PC-3 (cell line): ENCODE data around the gene CNGA1. TPM values are rescaled to one million over a fixed set of nuclear protein-coding genes. Genes with fewer than 3 reads are reported as not detected.
A peak's percentile ranks its signal among the peaks of the same experiment; 100 is the strongest.

Source experiments
- ATAC-seq: fragments of 200-7000 bp; cut with Tn5 transposase; 2 replicates; pipeline ENCODE4 v1.9.1; 2020; ENCODE audit warnings: mild to moderate bottlenecking, moderate library complexity
- BruUV-seq: library from RNA; stranded (reverse); fragments of 400-500 nt; replicated peaks from 2 replicates; lab custom pipeline; 2021; lab: Mats Ljungman, UMichigan
- CTCF ChIA-PET: fragments of 300-600 bp; sonication (Branson Sonifier 250); formaldehyde crosslinking; loops from one replicate; lab custom pipeline; 2022; ENCODE audit warnings: antibody characterized with exemption; lab: Charles Lee
- POLR2A ChIA-PET: fragments of 300-600 bp; sonication (Branson Sonifier 250); formaldehyde crosslinking; loops from one replicate; lab custom pipeline; 2022; ENCODE audit warnings: antibody characterized with exemption; ENCODE audit not compliant: unreplicated experiment; lab: Charles Lee
- DNase-seq: peaks from one replicate; pipeline ENCODE4 v3.0.0-alpha.2; 2015
- H2AFZ ChIP-seq: fragments of 300-600 bp; sonication (generic); 2 replicates; pipeline ENCODE4 v1.6.0; 2016; ENCODE audit warnings: antibody characterized with exemption, low read length
- H3F3A ChIP-seq: fragments of 300-600 bp; sonication (generic); one replicate; pipeline ENCODE4 v1.6.0; 2017; ENCODE audit warnings: antibody characterized with exemption, low read length, control low read depth, mild to moderate bottlenecking; ENCODE audit not compliant: unreplicated experiment
- H3K27ac ChIP-seq: fragments of 300-600 bp; sonication (generic); 2 replicates; pipeline ENCODE4 v1.5.1; 2016; ENCODE audit warnings: mild to moderate bottlenecking, low read length
- H3K27me3 ChIP-seq: fragments of 300-600 bp; sonication (generic); 2 replicates; pipeline ENCODE4 v1.6.1; 2016; ENCODE audit warnings: low read length, mixed read lengths
- H3K36me3 ChIP-seq: fragments of 300-600 bp; sonication (generic); 2 replicates; pipeline ENCODE4 v1.6.1; 2016; ENCODE audit warnings: low read depth, mixed run types, low read length, mixed read lengths
- H3K4me1 ChIP-seq: fragments of 300-600 bp; sonication (generic); 2 replicates; pipeline ENCODE4 v1.5.1; 2016; ENCODE audit warnings: low read length; ENCODE audit not compliant: insufficient read depth
- H3K4me2 ChIP-seq: fragments of 300-600 bp; sonication (generic); 2 replicates; pipeline ENCODE4 v1.6.0; 2016; ENCODE audit warnings: low read length
- H3K4me3 ChIP-seq: fragments of 300-600 bp; sonication (generic); 2 replicates; pipeline ENCODE4 v1.5.1; 2016; ENCODE audit warnings: mild to moderate bottlenecking, low read length, mixed read lengths
- H3K79me2 ChIP-seq: fragments of 300-600 bp; sonication (generic); 2 replicates; pipeline ENCODE4 v1.6.1; 2017; ENCODE audit warnings: low read length, mixed read lengths
- H3K9ac ChIP-seq: fragments of 300-600 bp; sonication (generic); 2 replicates; pipeline ENCODE4 v1.6.0; 2016; ENCODE audit warnings: mild to moderate bottlenecking, low read length
- H3K9me2 ChIP-seq: fragments of 300-600 bp; sonication (generic); replicated peaks from 2 replicates; pipeline ENCODE4 v1.6.1; 2016; ENCODE audit warnings: mixed run types, low read length, mixed read lengths
- H3K9me3 ChIP-seq: fragments of 300-600 bp; sonication (generic); 2 replicates; pipeline ENCODE4 v1.6.1; 2016; ENCODE audit warnings: low read length, mixed read lengths
- H4K20me1 ChIP-seq: fragments of 300-600 bp; sonication (generic); 2 replicates; pipeline ENCODE4 v1.6.1; 2016; ENCODE audit warnings: low read length, mixed read lengths
- EZH2 ChIP-seq: fragments of 300-600 bp; sonication (generic); IDR thresholded peaks from one replicate; pipeline ENCODE4 v1.6.1; 2017; ENCODE audit warnings: antibody characterized with exemption, mild to moderate bottlenecking, low read length; ENCODE audit not compliant: unreplicated experiment
- EZH2phosphoT487 ChIP-seq: fragments of 300-600 bp; sonication (generic); IDR thresholded peaks from 2 replicates; pipeline ENCODE4 v1.6.1; 2018; ENCODE audit warnings: mild to moderate bottlenecking, antibody characterized with exemption, low read length, borderline replicate concordance
- intact Hi-C: fragments of 100-400 bp; cut with micrococcal nuclease; formaldehyde crosslinking; loops from 2 replicates; pipeline ENCODE4 v1.9.0; 2023
- total RNA-seq: library from RNA; depleted of rRNA; stranded (reverse); fragments of >200 nt; gene quantifications from 2 replicates; pipeline ENCODE4 v1.2.3, GENCODE V29; 2014
- TF ChIP-seq, protein P1 (sequence below): fragments of 300-600 bp; sonication (generic); conservative IDR thresholded peaks from 2 replicates; pipeline ENCODE4 v1.5.1; 2017; ENCODE audit warnings: antibody characterized with exemption, low read depth, mild to moderate bottlenecking, low read length

The CNGA1 gene
- total RNA-seq, 1 experiment from 2014 or later: 1.1 TPM

DNA sequence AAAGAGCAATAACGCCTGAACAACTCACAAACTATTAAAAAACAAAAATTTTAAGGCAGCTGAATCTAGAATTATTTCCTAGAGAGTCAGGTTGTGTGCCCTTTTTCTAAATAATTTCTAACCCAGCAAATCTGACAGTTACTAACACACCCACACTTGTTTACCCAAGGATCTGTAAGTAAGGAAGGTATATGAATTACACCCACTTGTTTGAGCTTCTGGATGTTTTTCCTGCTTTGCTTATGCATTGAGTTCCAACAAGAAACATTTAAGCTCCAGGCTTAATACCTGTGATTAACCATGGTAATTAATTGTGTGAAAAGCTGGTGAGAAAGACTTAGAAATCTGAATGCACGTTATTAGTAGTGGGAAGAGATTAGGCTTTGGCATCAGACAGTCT lies 1.6 kb upstream of the CNGA1 start:
- Histone ChIP-seq H4K20me1 (no peaks in the 10 kb centered on the region), H3K4me3 (peak overlapping the region; percentile 83), H3K9me2 (no peaks in the 10 kb centered on the region), H3K27me3 (no peaks in the 10 kb centered on the region), H3F3A (no peaks in the 10 kb centered on the region), H3K4me2 (peak overlapping the region; percentile 91), H3K36me3 (no peaks in the 10 kb centered on the region), H2AFZ (no peak overlapping the region), H3K79me2 (peaks cover 33% of the 10 kb centered on the region), H3K9me3 (no peaks in the 10 kb centered on the region), H3K9ac (peak overlapping the region; percentile 96; the same call in 1 of the 2 replicates), H3K27ac (no peak overlapping the region), H3K4me1 (peaks cover 19% of the 10 kb centered on the region)
- intact Hi-C loops: loop anchor here (5.0 kb wide), 1 partner anchor 91 kb away; no protein-coding TSS in a partner anchor
- no TSS peak for BruUV-seq
- TF ChIP-seq EZH2: no peak
- TF ChIP-seq, protein P1, sequence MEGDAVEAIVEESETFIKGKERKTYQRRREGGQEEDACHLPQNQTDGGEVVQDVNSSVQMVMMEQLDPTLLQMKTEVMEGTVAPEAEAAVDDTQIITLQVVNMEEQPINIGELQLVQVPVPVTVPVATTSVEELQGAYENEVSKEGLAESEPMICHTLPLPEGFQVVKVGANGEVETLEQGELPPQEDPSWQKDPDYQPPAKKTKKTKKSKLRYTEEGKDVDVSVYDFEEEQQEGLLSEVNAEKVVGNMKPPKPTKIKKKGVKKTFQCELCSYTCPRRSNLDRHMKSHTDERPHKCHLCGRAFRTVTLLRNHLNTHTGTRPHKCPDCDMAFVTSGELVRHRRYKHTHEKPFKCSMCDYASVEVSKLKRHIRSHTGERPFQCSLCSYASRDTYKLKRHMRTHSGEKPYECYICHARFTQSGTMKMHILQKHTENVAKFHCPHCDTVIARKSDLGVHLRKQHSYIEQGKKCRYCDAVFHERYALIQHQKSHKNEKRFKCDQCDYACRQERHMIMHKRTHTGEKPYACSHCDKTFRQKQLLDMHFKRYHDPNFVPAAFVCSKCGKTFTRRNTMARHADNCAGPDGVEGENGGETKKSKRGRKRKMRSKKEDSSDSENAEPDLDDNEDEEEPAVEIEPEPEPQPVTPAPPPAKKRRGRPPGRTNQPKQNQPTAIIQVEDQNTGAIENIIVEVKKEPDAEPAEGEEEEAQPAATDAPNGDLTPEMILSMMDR: no peak
- ATAC-seq (no peak), DNase-seq (no peak)
- ChIA-PET POLR2A (interaction anchor here (0.6 kb wide), 1 partner anchor 110 kb away, joined by 6 read pairs; no protein-coding TSS in a partner anchor), CTCF (interaction anchor here (0.6 kb wide), 1 partner anchor 25 kb away, joined by 4 read pairs; no protein-coding TSS in a partner anchor)

DNA sequence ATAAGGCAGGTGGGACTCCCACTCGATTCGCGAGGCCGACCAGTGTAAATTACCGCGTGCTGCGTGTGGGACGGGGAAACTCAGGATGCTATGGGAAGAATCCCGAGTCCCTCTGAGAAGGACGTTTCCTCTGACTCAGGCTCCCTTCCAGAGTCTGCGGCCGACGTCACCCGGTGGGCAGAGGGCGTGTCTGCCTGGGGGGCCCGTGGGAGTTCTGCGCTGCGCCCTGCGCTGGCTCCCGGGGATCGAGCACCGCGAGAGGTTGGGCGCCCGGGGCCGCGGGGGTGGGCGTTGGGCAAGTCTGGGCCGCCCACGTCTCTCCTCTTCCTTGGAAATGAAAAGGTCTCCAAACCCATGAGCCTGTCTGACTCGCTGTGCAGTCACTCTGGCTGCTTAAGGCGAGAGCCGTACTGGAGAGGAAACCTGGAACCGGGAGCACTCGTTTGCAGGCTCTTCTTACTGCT lies 659 bp upstream of the CNGA1 start:
- Histone ChIP-seq H3K36me3 (no peaks in the 10 kb centered on the region), H3K4me1 (peaks cover 19% of the 10 kb centered on the region), H3K4me2 (peak overlapping the region; percentile 91), H4K20me1 (no peaks in the 10 kb centered on the region), H3F3A (no peaks in the 10 kb centered on the region), H3K9ac (peak overlapping the region; percentile 96), H2AFZ (peak overlapping the region; percentile 88), H3K27me3 (no peaks in the 10 kb centered on the region), H3K4me3 (peak overlapping the region; percentile 83), H3K9me3 (no peaks in the 10 kb centered on the region), H3K79me2 (peaks cover 32% of the 10 kb centered on the region), H3K27ac (peak overlapping the region; percentile 96), H3K9me2 (no peaks in the 10 kb centered on the region)
- TSS peak; percentile 77 for BruUV-seq
- ChIA-PET CTCF (no interaction called here), POLR2A (no interaction called here)
- ATAC-seq (peak; percentile 79), DNase-seq (peak; percentile 86)
- TF ChIP-seq, protein P1: no peak
- no peak for TF ChIP-seq EZH2
- TF ChIP-seq EZH2phosphoT487: no peak
- intact Hi-C loops: loop anchor here (5.0 kb wide), 1 partner anchor 90 kb away; no protein-coding TSS in a partner anchor

DNA sequence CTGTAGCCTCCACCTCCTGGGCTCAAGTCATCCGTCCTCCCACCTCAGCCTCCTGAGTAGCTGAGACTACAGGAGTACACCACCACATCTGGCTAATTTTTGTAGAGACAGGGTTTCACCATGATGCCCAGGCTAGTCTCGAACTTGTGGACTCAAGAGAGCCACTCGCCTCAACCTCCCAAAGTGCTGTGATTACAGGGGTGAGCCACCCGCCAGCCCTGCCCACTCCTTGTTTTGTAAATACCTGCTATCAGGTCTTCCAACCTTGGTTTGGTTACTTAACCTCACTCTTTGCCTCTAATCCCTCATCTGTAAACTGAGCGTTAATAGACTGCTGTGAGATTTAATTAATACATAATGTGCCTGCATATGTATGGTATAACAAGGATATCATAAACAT lies 803 bp downstream of the CNGA1 start:
- DNase-seq: no peak
- H3K4me1 ChIP-seq: peaks cover 19% of the 10 kb centered on the region
- peak overlapping the region; percentile 96 for H3K27ac ChIP-seq
- H3K79me2 ChIP-seq: peaks cover 29% of the 10 kb centered on the region
- peak overlapping the region; percentile 96 for H3K9ac ChIP-seq
- H3K4me2 ChIP-seq: peak overlapping the region; percentile 91
- POLR2A ChIA-PET: interaction anchor here (0.5 kb wide), 1 partner anchor 30 kb away, joined by 11 read pairs; no protein-coding TSS in a partner anchor
- H4K20me1 ChIP-seq: no peaks in the 10 kb centered on the region
- TF ChIP-seq EZH2 (no peak), EZH2phosphoT487 (no peak)
- TF ChIP-seq, protein P1: no peak
- no peaks in the 10 kb centered on the region for H3K36me3 ChIP-seq
- H3K9me2 ChIP-seq: no peaks in the 10 kb centered on the region
- no peaks in the 10 kb centered on the region for H3F3A ChIP-seq
- H2AFZ ChIP-seq: peak overlapping the region; percentile 88
- no peak for ATAC-seq
- BruUV-seq: no TSS peak
- intact Hi-C loops: loop anchor here (1.0 to 5.0 kb wide), 2 partner anchors 72 to 88 kb away; no protein-coding TSS in a partner anchor
- no peaks in the 10 kb centered on the region for H3K27me3 ChIP-seq
- no peaks in the 10 kb centered on the region for H3K9me3 ChIP-seq
- peak overlapping the region; percentile 83 for H3K4me3 ChIP-seq
- CTCF ChIA-PET: interaction anchor here (0.8 kb wide), 1 partner anchor 16 kb away, joined by 3 read pairs; no protein-coding TSS in a partner anchor
